Measurements from ENCODE around the gene CRYZ. TPM values are rescaled to one million over a fixed set of nuclear protein-coding genes. Genes with fewer than 3 reads are reported as not detected.

CRYZ gene
- total and polyA plus RNA-seq, 2 of the 4 experiments (the other 2 are of a cell fraction) = 40.6 to 43.4 TPM

GRCh38 chr1:74771913-74772515 is 39.2 kb upstream of the CRYZ start:
- BruUV-seq (replicated peaks) = no TSS peak

More at GRCh38 chr1:74771913-74772515, 39.2 kb upstream of the CRYZ start:
- Histone ChIP-seq H3K9me3 (ENCODE audit: control insufficient read depth, insufficient read depth, low read length) (no peaks in the 10 kb centered on the region), H4K20me1 (ENCODE audit: insufficient read depth, low read length) (no peaks in the 10 kb centered on the region), H2AK5ac (ENCODE audit: low read depth, low read length) (no peak overlapping the region), H2AK9ac (replicated peaks; ENCODE audit: low read depth, low read length, poor library complexity) (no peak overlapping the region), H2BK5ac (ENCODE audit: low read depth, low read length, poor library complexity, severe bottlenecking) (no peak overlapping the region), H2BK15ac (ENCODE audit: low read depth, low read length) (no peak overlapping the region), H3K79me1 (ENCODE audit: low read depth in 1 of 2, low read length in 2 of 2) (no peaks in the 10 kb centered on the region), H3K4me3 (ENCODE audit: insufficient read depth, low read depth, low read length) (no peak overlapping the region), H3K36me3 (ENCODE audit: control insufficient read depth, insufficient read depth, low read length) (no peaks in the 10 kb centered on the region), H3K27ac (ENCODE audit: insufficient read depth, low read length) (no peak overlapping the region), H3K4me1 (ENCODE audit: control insufficient read depth, insufficient read depth, low read length) (no peaks in the 10 kb centered on the region), H3K4me2 (ENCODE audit: low read depth, low read length) (no peak overlapping the region), H4K5ac (ENCODE audit: low read depth, low read length) (no peak overlapping the region), H3K56ac (ENCODE audit: extremely low read depth, insufficient read depth, low read length) (no peak overlapping the region), H3K27me3 (ENCODE audit: control insufficient read depth, insufficient read depth, low read length) (no peaks in the 10 kb centered on the region), H2BK120ac (ENCODE audit: low read depth, low read length) (no peak overlapping the region), H3K14ac (replicated peaks; ENCODE audit: low read depth, low read length) (no peak overlapping the region), H3K9ac (ENCODE audit: low read depth, low read length) (no peak overlapping the region), H3K4ac (ENCODE audit: low read depth, low read length) (no peak overlapping the region), H2AFZ (replicated peaks; ENCODE audit: low read length, poor library complexity) (no peak overlapping the region), H4K91ac (ENCODE audit: insufficient read depth, low read depth, low read length) (no peak overlapping the region), H3K18ac (ENCODE audit: low read depth, low read length) (no peak overlapping the region), H3K9me1 (ENCODE audit: insufficient read depth, low read length) (no peaks in the 10 kb centered on the region), H4K8ac (ENCODE audit: low read depth in 2 of 2, low read length in 2 of 2) (no peak overlapping the region), H3K23ac (ENCODE audit: low read depth, low read length) (no peak overlapping the region), H2BK20ac (ENCODE audit: low read depth, low read length) (no peak overlapping the region)
- peak; percentile 51 for DNase-seq
- no peak for TF ChIP-seq MAFK (IDR thresholded peaks at IDR 0.05; ENCODE audit: low read depth, low read length)
- peak; percentile 88 for TF ChIP-seq SMC3 (IDR thresholded peaks at IDR 0.05; ENCODE audit: low read depth, low read length)
- peak; percentile 90 for TF ChIP-seq RAD21 (IDR thresholded peaks at IDR 0.05; ENCODE audit: low read length)
- no peak for TF ChIP-seq MAZ (IDR thresholded peaks at IDR 0.05; ENCODE audit: borderline replicate concordance, low read depth, low read length)
- peak; percentile 83 for TF ChIP-seq CTCF (conservative IDR thresholded peaks at IDR 0.05; ENCODE audit: low read depth, low read length)
- no peak for TF ChIP-seq CEBPB (IDR thresholded peaks at IDR 0.05; ENCODE audit: low read depth, low read length)
- no peak for TF ChIP-seq FOS (IDR thresholded peaks at IDR 0.05; ENCODE audit: low read depth, low read length)
- in situ Hi-C loops (cut with MboI; ENCODE audit: low sequenced_read_pairs) = no loop called here
- POLR2A ChIA-PET (ENCODE audit: unreplicated experiment) = no interaction called here
- dilution Hi-C loops (cut with HindIII; ENCODE audit: low sequenced_read_pairs, unreplicated experiment) = no loop called here
- CTCF ChIA-PET = interaction anchor here (0.7 to 1.6 kb wide), 3 partner anchors 19 to 430 kb away, joined by 3 to 28 read pairs (median 4); no protein-coding TSS in a partner anchor
- ATAC-seq (ENCODE audit: low read depth) = peak; percentile 77
- no CpG with 5 or more reads among the region's 7 CpGs for WGBS, 2 experiments (ENCODE audit: extremely low coverage in 2 of 2, insufficient read length in 1 of 2)
- intact Hi-C loops (cut with micrococcal nuclease) = loop anchor here (1.0 to 5.0 kb wide), 5 partner anchors 110 to 860 kb away; no protein-coding TSS in a partner anchor

Measured in IMR-90 (cell line).